HEK293 (cell line): Measurements from ENCODE around the gene ZDHHC8.

Experiments used
- CTCF ChIA-PET: fragments of 350-600 bp; formaldehyde crosslinking; extraction: SDS; loops from one replicate; lab custom pipeline; 2021; ENCODE audit warnings: antibody characterized with exemption; lab: Yijun Ruan, JAX
- POLR2A ChIA-PET: fragments of 300-600 bp; formaldehyde crosslinking; extraction: SDS; loops from one replicate; lab custom pipeline; 2020; ENCODE audit warnings: antibody characterized with exemption, inconsistent platforms; lab: Yijun Ruan, JAX
- H3K27ac ChIP-seq: fragments of 200-500 bp; sonication (Bioruptor generic); 2 replicates; pipeline ENCODE4 v1.5.1; 2014; ENCODE audit warnings: low read depth, low read length, control low read depth, inconsistent platforms; ENCODE audit errors: extremely low read depth
- H3K36me3 ChIP-seq, 2 experiments: fragments of 200-500 bp in 1 of 2; sonication (Bioruptor generic) in 1 of 2; 1 replicate in 1 of 2; 2 replicates in 1 of 2; pipeline ENCODE4 v1.5.1; 2014 to 2017; ENCODE audit warnings: inconsistent platforms in 2 of 2, low read length in 2 of 2; ENCODE audit not compliant: control insufficient read depth in 2 of 2, insufficient read depth in 1 of 2
- H3K4me1 ChIP-seq: fragments of 200-500 bp; sonication (Bioruptor generic); 2 replicates; pipeline ENCODE4 v1.5.1; 2014; ENCODE audit warnings: mild to moderate bottlenecking, low read length, inconsistent platforms; ENCODE audit not compliant: control insufficient read depth, insufficient read depth
- H3K4me3 ChIP-seq: 2 replicates; pipeline ENCODE4 v1.5.1; 2011; ENCODE audit warnings: low read depth, mild to moderate bottlenecking, control low read depth, low read length, moderate library complexity
- H3K9me3 ChIP-seq: fragments of 200-500 bp; sonication (Bioruptor generic); 2 replicates; pipeline ENCODE4 v1.5.1; 2014; ENCODE audit warnings: low read depth, low read length, inconsistent platforms; ENCODE audit not compliant: control insufficient read depth, insufficient read depth
- EGR2 ChIP-seq: fragments of 450-650 bp; formaldehyde crosslinking; IDR thresholded peaks from 2 replicates; pipeline ENCODE4 v1.5.1; 2016; ENCODE audit warnings: low read depth, missing biosample characterization, missing genetic modification characterization
- GLIS1 ChIP-seq: fragments of 450-650 bp; formaldehyde crosslinking; IDR thresholded peaks from 2 replicates; pipeline ENCODE4 v1.5.1; 2016; ENCODE audit warnings: missing biosample characterization, missing genetic modification characterization
- IKZF3 ChIP-seq: fragments of 450-650 bp; IDR thresholded peaks from 2 replicates; pipeline ENCODE4 v1.5.0; 2018; ENCODE audit warnings: missing biosample characterization, mild to moderate bottlenecking, missing genetic modification characterization, moderate library complexity
- MYNN ChIP-seq: fragments of 450-650 bp; formaldehyde crosslinking; IDR thresholded peaks from 2 replicates; pipeline ENCODE4 v1.5.1; 2016; ENCODE audit warnings: missing biosample characterization, missing genetic modification characterization, borderline replicate concordance
- MZF1 ChIP-seq: fragments of 450-650 bp; formaldehyde crosslinking; IDR thresholded peaks from 2 replicates; pipeline ENCODE4 v1.5.1; 2017; ENCODE audit warnings: missing biosample characterization, missing genetic modification characterization, borderline replicate concordance
- PATZ1 ChIP-seq: fragments of 450-650 bp; formaldehyde crosslinking; IDR thresholded peaks from 2 replicates; pipeline ENCODE4 v1.5.1; 2016; ENCODE audit warnings: missing biosample characterization, missing genetic modification characterization
- PRDM2 ChIP-seq: fragments of 450-650 bp; formaldehyde crosslinking; IDR thresholded peaks from 2 replicates; pipeline ENCODE4 v1.5.1; 2016; ENCODE audit warnings: missing biosample characterization, missing genetic modification characterization, borderline replicate concordance
- ZBTB17 ChIP-seq: fragments of 450-650 bp; formaldehyde crosslinking; IDR thresholded peaks from 2 replicates; pipeline ENCODE4 v1.5.1; 2016; ENCODE audit warnings: missing biosample characterization, missing genetic modification characterization
- ZBTB8A ChIP-seq: fragments of 450-650 bp; formaldehyde crosslinking; IDR thresholded peaks from 2 replicates; pipeline ENCODE4 v1.5.1; 2016; ENCODE audit warnings: missing biosample characterization, missing genetic modification characterization
- ZFP3 ChIP-seq: fragments of 450-650 bp; formaldehyde crosslinking; IDR thresholded peaks from 2 replicates; pipeline ENCODE4 v1.5.1; 2016; ENCODE audit warnings: low read depth, missing biosample characterization, missing genetic modification characterization
- ZNF138 ChIP-seq: fragments of 450-650 bp; formaldehyde crosslinking; IDR thresholded peaks from 2 replicates; pipeline ENCODE4 v1.5.1; 2016; ENCODE audit warnings: missing biosample characterization, missing genetic modification characterization, borderline replicate concordance
- ZNF211 ChIP-seq: fragments of 450-650 bp; formaldehyde crosslinking; IDR thresholded peaks from 2 replicates; pipeline ENCODE4 v1.5.1; 2016; ENCODE audit warnings: low read depth, missing biosample characterization, missing genetic modification characterization
- ZNF292 ChIP-seq: fragments of 450-650 bp; formaldehyde crosslinking; IDR thresholded peaks from 2 replicates; pipeline ENCODE4 v1.5.1; 2016; ENCODE audit warnings: low read depth, missing biosample characterization, missing genetic modification characterization, borderline replicate concordance
- ZNF324 ChIP-seq: fragments of 450-650 bp; formaldehyde crosslinking; IDR thresholded peaks from 2 replicates; pipeline ENCODE4 v1.5.1; 2016; ENCODE audit warnings: missing biosample characterization, missing genetic modification characterization
- ZNF350 ChIP-seq: fragments of 450-650 bp; formaldehyde crosslinking; IDR thresholded peaks from 2 replicates; pipeline ENCODE4 v1.5.0; 2017; ENCODE audit warnings: missing biosample characterization, mild to moderate bottlenecking, missing genetic modification characterization
- ZNF354C ChIP-seq: fragments of 450-650 bp; formaldehyde crosslinking; IDR thresholded peaks from 2 replicates; pipeline ENCODE4 v1.5.1; 2016; ENCODE audit warnings: missing biosample characterization, missing genetic modification characterization, low read depth, borderline replicate concordance
- ZNF391 ChIP-seq: fragments of 450-650 bp; formaldehyde crosslinking; IDR thresholded peaks from 2 replicates; pipeline ENCODE4 v1.5.1; 2016; ENCODE audit warnings: low read depth, missing biosample characterization, missing genetic modification characterization, borderline replicate concordance
- ZNF416 ChIP-seq: fragments of 450-650 bp; formaldehyde crosslinking; IDR thresholded peaks from 2 replicates; pipeline ENCODE4 v1.5.1; 2016; ENCODE audit warnings: missing biosample characterization, missing genetic modification characterization
- ZNF701 ChIP-seq: fragments of 450-650 bp; formaldehyde crosslinking; IDR thresholded peaks from 2 replicates; pipeline ENCODE4 v1.5.1; 2016; ENCODE audit warnings: missing biosample characterization, missing genetic modification characterization
- ZNF747 ChIP-seq: fragments of 450-650 bp; formaldehyde crosslinking; IDR thresholded peaks from 2 replicates; pipeline ENCODE4 v1.5.1; 2016; ENCODE audit warnings: missing biosample characterization, missing genetic modification characterization
- ZNF76 ChIP-seq: fragments of 450-650 bp; formaldehyde crosslinking; IDR thresholded peaks from 2 replicates; pipeline ENCODE4; 2016; ENCODE audit warnings: low read depth, missing biosample characterization, missing genetic modification characterization, borderline replicate concordance
- ZNF776 ChIP-seq: fragments of 450-650 bp; formaldehyde crosslinking; IDR thresholded peaks from 2 replicates; pipeline ENCODE4 v1.5.0; 2017; ENCODE audit warnings: missing biosample characterization, missing genetic modification characterization, borderline replicate concordance
- ZNF785 ChIP-seq: fragments of 450-650 bp; formaldehyde crosslinking; IDR thresholded peaks from 2 replicates; pipeline ENCODE4 v1.5.1; 2016; ENCODE audit warnings: missing biosample characterization, missing genetic modification characterization
- ZNF791 ChIP-seq: fragments of 450-650 bp; formaldehyde crosslinking; IDR thresholded peaks from 2 replicates; pipeline ENCODE4 v1.5.1; 2016; ENCODE audit warnings: missing biosample characterization, missing genetic modification characterization
- TF ChIP-seq, protein P1 (sequence below): fragments of 450-650 bp; formaldehyde crosslinking; IDR thresholded peaks from 2 replicates; pipeline ENCODE4; 2016; ENCODE audit warnings: missing biosample characterization, missing genetic modification characterization

ZDHHC8 gene

GRCh38 chr22:20138417-20138738, 6.8 kb downstream of the ZDHHC8 start (continued):
- no peak for TF ChIP-seq PRDM2 (tag by site-specific recombination)
- no peak for TF ChIP-seq ZNF292 (tag by site-specific recombination)
- no peak for TF ChIP-seq PATZ1 (tag by site-specific recombination)
- no peak for TF ChIP-seq ZNF416 (tag by site-specific recombination)
- no peak for TF ChIP-seq ZBTB17
- TF ChIP-seq ZNF354C (tag by site-specific recombination), result no peak
- TF ChIP-seq ZNF785 (tag by site-specific recombination), result no peak
- peak; percentile 61 for TF ChIP-seq ZBTB8A (tag by site-specific recombination)
- no peak for TF ChIP-seq ZNF791 (tag by site-specific recombination)

DNA sequence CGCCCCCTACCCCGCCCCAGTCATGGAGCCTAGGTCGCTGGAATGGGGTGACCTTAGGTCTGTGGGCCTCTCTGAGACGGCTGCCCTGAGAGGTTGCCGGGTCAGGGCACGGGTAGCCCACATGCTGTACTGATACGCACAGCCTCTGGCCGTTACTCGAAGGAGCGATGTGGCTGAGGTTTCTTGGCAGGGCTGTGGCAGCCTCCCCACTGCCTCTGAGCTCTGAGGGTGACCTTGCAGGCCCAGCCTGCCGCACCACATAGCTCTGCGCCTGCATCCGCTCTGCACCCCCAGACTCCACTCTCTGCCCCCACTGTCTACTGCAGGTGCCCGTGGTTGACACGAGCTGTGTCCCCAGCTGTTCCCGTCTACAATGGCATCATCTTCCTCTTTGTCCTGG, 7.3 kb downstream of the ZDHHC8 start:
- H3K4me1 ChIP-seq, result peaks cover 2% of the 10 kb centered on the region; the same call in 1 of the 2 replicates
- ChIA-PET POLR2A (no interaction called here), CTCF (interaction anchor here (0.7 kb wide), 1 partner anchor 146 kb away, joined by 3 read pairs; no protein-coding TSS in a partner anchor)
- H3K9me3 ChIP-seq, result no peaks in the 10 kb centered on the region
- TF ChIP-seq ZNF211 (tag by site-specific recombination), result no peak
- no peak for TF ChIP-seq ZNF701
- no peak for TF ChIP-seq MZF1 (tag by site-specific recombination)
- no peak for TF ChIP-seq ZNF747
- no peak for TF ChIP-seq GLIS1 (tag by site-specific recombination)
- no peak for TF ChIP-seq IKZF3
- TF ChIP-seq ZNF324, result no peak
- no peak for TF ChIP-seq ZFP3 (tag by site-specific recombination)
- TF ChIP-seq ZNF350 (tag by site-specific recombination), result no peak
- no peak for TF ChIP-seq ZNF138 (tag by site-specific recombination)
- TF ChIP-seq ZNF776 (tag by site-specific recombination), result no peak
- TF ChIP-seq ZNF76, result no peak
- TF ChIP-seq MYNN (tag by site-specific recombination), result no peak
- no peak for TF ChIP-seq ZNF391 (tag by site-specific recombination)
- TF ChIP-seq EGR2 (tag by site-specific recombination), result no peak
- TF ChIP-seq, protein P1, sequence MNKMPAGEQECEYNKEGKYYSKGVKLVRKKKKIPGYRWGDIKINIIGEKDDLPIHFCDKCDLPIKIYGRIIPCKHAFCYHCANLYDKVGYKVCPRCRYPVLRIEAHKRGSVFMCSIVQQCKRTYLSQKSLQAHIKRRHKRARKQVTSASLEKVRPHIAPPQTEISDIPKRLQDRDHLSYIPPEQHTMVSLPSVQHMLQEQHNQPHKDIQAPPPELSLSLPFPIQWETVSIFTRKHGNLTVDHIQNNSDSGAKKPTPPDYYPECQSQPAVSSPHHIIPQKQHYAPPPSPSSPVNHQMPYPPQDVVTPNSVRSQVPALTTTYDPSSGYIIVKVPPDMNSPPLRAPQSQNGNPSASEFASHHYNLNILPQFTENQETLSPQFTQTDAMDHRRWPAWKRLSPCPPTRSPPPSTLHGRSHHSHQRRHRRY (tag by site-specific recombination), result no peak
- H3K27ac ChIP-seq, result no peak overlapping the region
- H3K36me3 ChIP-seq, result peaks cover 0 to 67% of the 10 kb centered on the region in 2 experiments; a peak in 1 of 3 replicates
- no peak overlapping the region for H3K4me3 ChIP-seq
